Duodenal mucosa (tissue), 2 donors: ENCODE measurements around the gene PTGDS.

Experiments used
- H3K27ac ChIP-seq: one replicate; pipeline ENCODE4 v1.7.0; 2013; ENCODE audit warnings: low read depth, low read length
- H3K27me3 ChIP-seq, 2 donors: one replicate each; pipeline ENCODE4 v1.7.0; 2013; ENCODE audit warnings: low read length in 2 of 2, control low read depth in 1 of 2; ENCODE audit not compliant: insufficient read depth in 2 of 2, control insufficient read depth in 1 of 2
- H3K36me3 ChIP-seq, 2 donors: one replicate each; pipeline ENCODE4 v1.7.0; 2013; ENCODE audit warnings: low read length in 2 of 2, control low read depth in 1 of 2; ENCODE audit not compliant: insufficient read depth in 2 of 2, control insufficient read depth in 1 of 2
- H3K4me1 ChIP-seq, 2 donors: one replicate each; pipeline ENCODE4 v1.7.0; 2013; ENCODE audit warnings: low read length in 2 of 2, control low read depth in 1 of 2; ENCODE audit not compliant: insufficient read depth in 2 of 2, control insufficient read depth in 1 of 2
- H3K4me3 ChIP-seq, 2 donors: one replicate each; pipeline ENCODE4 v1.7.0; 2013; ENCODE audit warnings: low read length in 2 of 2, low read depth in 1 of 2
- H3K9ac ChIP-seq, 2 donors: one replicate each; pipeline ENCODE4 v1.7.0; 2013; ENCODE audit warnings: low read length in 2 of 2, low read depth in 1 of 2
- H3K9me3 ChIP-seq, 2 donors: one replicate each; pipeline ENCODE4 v1.7.0; 2013; ENCODE audit warnings: low read length in 2 of 2, control low read depth in 1 of 2; ENCODE audit not compliant: control insufficient read depth in 1 of 2

Gene PTGDS

DNA sequence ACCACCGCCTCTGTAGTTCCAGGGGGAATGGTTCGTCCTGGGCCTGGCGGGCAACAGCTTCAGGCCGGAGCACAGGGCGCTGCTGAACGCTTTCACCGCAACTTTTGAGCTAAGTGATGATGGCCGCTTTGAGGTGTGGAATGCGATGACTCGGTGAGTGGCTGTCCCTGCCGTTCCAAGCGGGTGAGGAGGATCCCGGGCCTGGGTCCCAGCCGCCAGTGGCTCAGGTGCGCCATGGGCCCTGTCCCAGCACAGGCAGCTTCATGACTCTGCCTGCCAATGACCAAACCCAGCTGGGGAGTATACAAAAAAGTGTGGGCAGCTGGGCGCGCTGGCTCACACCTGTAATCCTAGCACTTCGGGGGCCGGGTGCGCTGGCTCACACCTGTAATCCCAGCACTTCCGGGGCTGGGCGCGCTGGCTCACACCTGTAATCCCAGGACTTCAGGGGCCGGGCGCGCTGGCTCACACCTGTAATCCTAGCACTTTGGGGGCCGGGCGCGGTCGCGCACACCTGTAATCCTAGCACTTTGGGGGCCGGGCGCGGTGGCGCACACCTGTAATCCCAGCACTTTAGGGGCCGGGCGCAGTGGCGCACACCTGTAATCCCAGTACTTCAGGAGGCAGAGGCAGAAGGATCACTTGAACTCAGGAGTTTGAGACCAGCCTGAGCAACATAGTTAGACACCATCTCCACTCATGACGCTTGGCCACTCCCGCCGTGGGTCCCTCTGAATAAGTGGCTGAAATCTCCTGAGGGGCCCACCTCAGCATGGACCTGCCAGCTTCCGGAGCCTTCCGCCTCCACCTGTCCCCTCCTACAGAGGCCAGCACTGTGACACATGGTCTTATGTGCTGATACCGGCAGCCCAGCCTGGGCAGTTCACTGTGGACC lies 24.2 kb upstream of the PTGDS start:
- H3K9ac ChIP-seq: no peak overlapping the region
- no peaks in the 10 kb centered on the region for H3K9me3 ChIP-seq
- H3K4me3 ChIP-seq: no peak overlapping the region
- no peak overlapping the region for H3K27ac ChIP-seq
- no peaks in the 10 kb centered on the region for H3K36me3 ChIP-seq
- H3K4me1 ChIP-seq: peaks cover 8 to 9% of the 10 kb centered on the region in 2 donors
- no peaks in the 10 kb centered on the region for H3K27me3 ChIP-seq

DNA sequence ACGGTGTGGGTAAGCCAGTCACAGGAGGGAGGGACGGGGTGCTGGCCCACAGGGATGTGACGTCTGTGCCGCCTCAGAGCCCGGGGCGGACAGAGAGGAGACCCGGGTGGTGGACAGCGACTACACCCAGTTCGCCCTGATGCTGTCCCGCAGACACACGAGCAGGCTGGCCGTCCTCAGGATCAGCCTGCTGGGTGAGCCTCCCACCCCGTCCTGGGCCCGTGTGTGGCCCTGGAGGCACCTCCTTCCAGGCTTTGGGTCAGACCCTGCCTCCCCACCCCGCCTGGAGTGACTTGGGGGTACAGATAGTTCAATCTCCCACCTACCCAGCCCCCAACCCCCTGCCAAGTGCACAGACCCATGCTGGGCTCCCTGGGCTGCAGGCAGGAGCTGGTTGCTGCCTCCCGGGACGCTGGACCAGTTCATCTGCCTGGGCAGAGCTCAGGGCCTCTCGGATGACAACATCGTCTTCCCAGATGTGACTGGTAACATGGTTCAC lies 23.5 kb upstream of the PTGDS start:
- peaks cover 6 to 8% of the 10 kb centered on the region in 2 donors for H3K4me1 ChIP-seq
- H3K9ac ChIP-seq: no peak overlapping the region
- no peaks in the 10 kb centered on the region for H3K36me3 ChIP-seq
- no peaks in the 10 kb centered on the region for H3K27me3 ChIP-seq
- no peak overlapping the region for H3K4me3 ChIP-seq
- H3K9me3 ChIP-seq: no peaks in the 10 kb centered on the region
- no peak overlapping the region for H3K27ac ChIP-seq

DNA sequence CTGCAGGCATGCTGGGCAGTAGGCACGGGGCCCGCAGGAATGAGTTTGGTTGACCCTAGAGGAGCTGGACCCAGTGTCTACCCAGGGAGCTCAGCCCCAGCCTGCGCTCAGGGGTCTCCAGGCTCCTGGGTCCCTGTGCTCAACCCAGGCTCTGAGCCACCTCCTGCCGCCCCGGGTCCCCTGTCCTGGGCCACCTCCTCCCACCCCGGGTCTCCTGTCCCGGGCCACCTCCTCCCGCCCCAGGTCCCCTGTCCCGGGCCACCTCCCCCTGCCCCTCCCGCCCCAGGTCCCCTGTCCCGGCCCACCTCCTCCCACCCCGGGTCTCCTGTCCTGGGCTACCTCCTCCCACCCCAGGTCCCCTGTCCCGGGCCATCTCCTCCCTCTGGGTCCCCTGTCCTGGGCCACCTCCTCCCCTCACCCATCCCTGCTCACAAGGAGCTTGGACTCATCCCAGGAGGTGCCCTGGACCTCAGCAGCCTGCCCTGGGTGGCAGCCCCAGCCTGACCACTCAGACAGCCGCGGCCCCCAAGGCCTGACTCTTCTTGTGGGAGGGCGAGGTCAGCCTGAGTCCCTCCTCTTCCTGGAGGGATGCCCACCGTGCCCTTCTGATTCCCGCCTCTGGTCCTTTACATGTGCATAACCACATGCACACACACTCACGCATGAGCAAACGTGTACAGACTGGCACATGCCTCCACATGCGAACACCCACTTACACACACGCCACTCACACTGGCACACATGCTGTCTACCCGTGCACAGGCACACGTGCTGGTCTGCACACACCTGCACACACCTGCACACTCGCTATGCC lies 22.8 kb upstream of the PTGDS start:
- H3K9ac ChIP-seq: no peak overlapping the region
- H3K27ac ChIP-seq: no peak overlapping the region

DNA sequence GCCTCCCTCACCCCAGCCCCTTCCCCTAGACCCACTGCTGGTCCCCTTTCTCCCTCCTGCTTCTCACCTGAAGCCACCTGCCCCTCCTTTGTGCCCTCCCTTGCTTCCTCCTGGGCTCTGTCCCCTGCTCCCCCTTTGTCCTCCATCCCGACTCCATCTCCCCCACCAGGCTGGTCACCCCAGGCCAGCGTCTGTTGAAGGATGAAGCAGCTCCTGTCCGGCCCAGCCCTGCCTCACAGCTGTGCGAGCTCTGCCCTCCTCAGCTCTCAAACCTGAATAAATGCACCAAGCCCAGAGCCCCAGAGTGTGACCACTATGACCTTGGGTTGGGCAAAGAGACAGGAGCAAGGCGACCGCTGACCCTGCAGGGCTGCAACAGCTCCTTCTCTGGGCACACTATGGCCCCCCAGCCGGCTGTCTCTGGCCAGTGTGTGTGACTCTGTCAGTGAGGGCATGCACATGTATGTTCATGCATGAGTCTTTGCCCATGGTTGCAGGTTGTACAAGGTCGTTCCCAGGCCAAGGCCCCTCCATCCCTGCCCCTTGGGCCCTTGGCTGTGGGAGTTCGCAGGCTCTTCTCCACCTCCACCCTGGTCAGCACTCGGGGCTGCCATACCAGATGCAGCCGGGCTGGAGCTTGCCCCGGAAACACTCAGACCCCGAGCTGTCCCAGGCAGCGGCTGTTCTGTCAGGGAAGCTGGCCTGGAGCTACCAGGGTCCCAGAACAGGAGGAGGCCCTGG lies 21.9 kb upstream of the PTGDS start:
- Histone ChIP-seq H3K36me3 (no peaks in the 10 kb centered on the region), H3K27me3 (no peaks in the 10 kb centered on the region), H3K4me3 (no peak overlapping the region), H3K9me3 (no peaks in the 10 kb centered on the region), H3K4me1 (peaks cover 4 to 7% of the 10 kb centered on the region in 2 donors), H3K9ac (no peak overlapping the region), H3K27ac (no peak overlapping the region)

More for the DNA sequence above, 22.8 kb upstream of the PTGDS start:
- peaks cover 4 to 8% of the 10 kb centered on the region in 2 donors for H3K4me1 ChIP-seq
- no peaks in the 10 kb centered on the region for H3K36me3 ChIP-seq
- H3K27me3 ChIP-seq: no peaks in the 10 kb centered on the region
- no peaks in the 10 kb centered on the region for H3K9me3 ChIP-seq
- no peak overlapping the region for H3K4me3 ChIP-seq

DNA sequence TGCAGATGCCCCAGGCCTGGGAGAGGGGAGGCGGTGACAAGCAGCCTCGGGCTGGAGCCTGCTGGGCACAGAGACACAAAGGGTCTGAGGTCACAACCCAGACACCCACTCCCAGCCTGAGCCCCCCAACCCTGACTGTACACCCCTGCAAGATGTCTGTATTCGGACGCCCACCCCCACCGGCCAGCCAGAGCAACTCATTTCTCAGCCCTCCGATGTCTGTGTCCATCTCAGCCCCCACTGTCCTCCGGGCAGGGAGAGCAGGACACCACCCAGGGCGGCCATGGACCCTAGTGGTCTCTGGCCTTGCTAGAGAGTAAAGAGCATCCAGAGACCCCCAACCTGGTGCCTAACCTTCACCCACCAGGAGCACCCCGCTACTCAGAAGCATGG lies 21.4 kb upstream of the PTGDS start:
- Histone ChIP-seq H3K9me3 (no peaks in the 10 kb centered on the region), H3K27me3 (no peaks in the 10 kb centered on the region), H3K36me3 (no peaks in the 10 kb centered on the region), H3K27ac (no peak overlapping the region), H3K9ac (no peak overlapping the region), H3K4me3 (no peak overlapping the region), H3K4me1 (peaks cover 0 to 1% of the 10 kb centered on the region in 2 donors)

DNA sequence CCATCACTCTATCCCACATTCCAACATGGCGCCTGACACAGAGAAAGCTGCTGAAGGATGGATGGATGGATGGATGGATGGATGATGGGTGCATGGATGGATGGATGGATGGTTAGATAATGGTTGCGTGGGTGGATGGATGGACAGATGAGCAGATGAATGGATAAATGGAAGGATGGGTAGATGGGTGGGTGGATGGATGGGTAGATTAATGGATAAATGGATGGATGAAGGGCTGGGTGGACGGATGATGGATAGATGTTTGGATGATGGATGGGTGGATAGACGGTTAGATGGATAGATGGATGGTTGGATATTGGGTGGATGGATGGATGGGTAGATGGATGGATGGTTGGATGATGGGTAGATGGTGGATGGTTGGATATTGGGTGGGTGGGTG lies 20.7 kb upstream of the PTGDS start:
- no peaks in the 10 kb centered on the region for H3K36me3 ChIP-seq
- H3K9me3 ChIP-seq: no peaks in the 10 kb centered on the region
- H3K4me1 ChIP-seq: no peaks in the 10 kb centered on the region
- H3K9ac ChIP-seq: no peak overlapping the region
- no peaks in the 10 kb centered on the region for H3K27me3 ChIP-seq
- no peak overlapping the region for H3K4me3 ChIP-seq
- H3K27ac ChIP-seq: no peak overlapping the region

DNA sequence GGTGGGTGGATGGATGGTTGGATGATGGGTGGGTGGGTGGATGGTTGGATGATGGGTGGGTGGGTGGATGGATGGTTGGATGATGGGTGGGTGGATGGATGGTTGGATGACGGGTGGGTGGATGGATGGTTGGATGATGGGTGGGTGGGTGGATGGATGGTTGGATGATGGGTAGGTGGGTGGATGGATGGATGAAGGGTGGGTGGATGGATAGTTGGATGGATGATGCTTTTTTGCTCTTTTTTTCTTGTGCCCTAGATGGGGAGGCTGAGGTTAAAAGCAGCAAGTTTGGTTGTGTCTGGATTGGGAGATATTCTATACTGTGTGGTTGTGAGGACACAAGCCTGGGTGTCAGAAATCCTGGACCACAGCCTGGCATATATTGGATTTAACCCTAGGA lies 19.8 kb upstream of the PTGDS start:
- Histone ChIP-seq H3K36me3 (no peaks in the 10 kb centered on the region), H3K9me3 (no peaks in the 10 kb centered on the region), H3K27ac (no peak overlapping the region), H3K4me1 (no peaks in the 10 kb centered on the region), H3K27me3 (no peaks in the 10 kb centered on the region), H3K4me3 (no peak overlapping the region), H3K9ac (no peak overlapping the region)

DNA sequence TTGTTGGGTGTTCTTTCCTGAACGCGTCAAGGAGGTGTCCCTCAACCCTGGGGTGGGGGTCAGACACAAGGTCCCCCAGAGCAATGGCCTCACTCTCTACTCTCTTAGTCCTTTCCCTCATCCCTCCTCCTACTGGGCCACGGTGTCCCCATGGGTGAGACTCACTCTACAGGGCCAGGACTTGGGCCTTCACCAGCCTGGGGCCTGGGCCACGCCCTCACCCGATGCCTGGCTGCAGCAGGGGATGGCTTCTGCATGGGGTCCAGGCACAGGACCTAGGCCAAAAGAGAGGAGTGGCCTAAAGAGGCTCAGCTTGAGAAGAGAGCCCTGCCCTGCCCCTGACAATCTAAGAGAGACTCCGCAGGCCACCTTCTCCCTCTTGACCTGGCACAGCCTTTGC lies 19.4 kb upstream of the PTGDS start:
- Histone ChIP-seq H3K27ac (no peak overlapping the region), H3K27me3 (no peaks in the 10 kb centered on the region), H3K4me3 (no peak overlapping the region), H3K4me1 (no peaks in the 10 kb centered on the region), H3K36me3 (no peaks in the 10 kb centered on the region), H3K9me3 (no peaks in the 10 kb centered on the region), H3K9ac (no peak overlapping the region)

DNA sequence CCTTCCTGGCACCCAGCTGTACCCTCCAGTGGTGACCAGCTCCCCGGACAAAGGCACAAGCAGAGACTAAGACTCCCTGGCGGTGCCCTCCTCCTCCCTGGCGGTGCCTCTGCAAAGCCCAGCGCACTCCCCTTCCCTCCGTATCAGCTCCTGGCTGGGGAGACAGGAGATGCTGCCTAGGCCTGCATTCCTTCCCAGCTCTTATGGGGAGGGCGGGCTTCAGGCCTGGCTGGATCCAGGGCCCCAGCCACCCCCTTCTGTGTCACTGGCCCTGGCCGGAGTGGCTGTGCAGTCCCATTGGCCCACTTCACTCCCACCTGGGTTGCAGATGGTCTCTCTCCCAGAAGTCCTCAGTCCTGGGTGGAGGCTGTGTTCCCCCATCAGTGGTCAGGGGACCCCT lies 18.8 kb upstream of the PTGDS start:
- no peaks in the 10 kb centered on the region for H3K4me1 ChIP-seq
- no peak overlapping the region for H3K27ac ChIP-seq
- no peaks in the 10 kb centered on the region for H3K27me3 ChIP-seq
- no peak overlapping the region for H3K9ac ChIP-seq
- no peaks in the 10 kb centered on the region for H3K9me3 ChIP-seq
- H3K4me3 ChIP-seq: no peak overlapping the region
- no peaks in the 10 kb centered on the region for H3K36me3 ChIP-seq
